Type B pancreatic cell (in vitro differentiated cells): Measurements from ENCODE around the gene PLD4. TPM values are rescaled to one million over a fixed set of nuclear protein-coding genes. Genes with fewer than 3 reads are reported as not detected.

Experiments used
- DNase-seq: peaks from one replicate; pipeline ENCODE4 v3.0.0; 2021; ENCODE audit warnings: mixed read lengths; ENCODE audit not compliant: unreplicated experiment; ENCODE audit errors: extremely low spot score
- H3K27ac Mint-ChIP-seq: 2 replicates; pipeline ENCODE4 v1.8.0; 2021; ENCODE audit warnings: mild to moderate bottlenecking, mixed read lengths
- H3K27me3 Mint-ChIP-seq: 2 replicates; pipeline ENCODE4 v1.8.0; 2021; ENCODE audit warnings: mixed read lengths
- H3K36me3 Mint-ChIP-seq: 2 replicates; pipeline ENCODE4 v1.8.0; 2021; ENCODE audit warnings: mixed read lengths
- H3K4me1 Mint-ChIP-seq: one replicate; pipeline ENCODE4 v1.8.0; 2021; ENCODE audit warnings: mixed read lengths; ENCODE audit not compliant: unreplicated experiment
- H3K4me3 Mint-ChIP-seq: 2 replicates; pipeline ENCODE4 v1.8.0; 2021; ENCODE audit warnings: mild to moderate bottlenecking, mixed read lengths
- H3K9me3 Mint-ChIP-seq: 2 replicates; pipeline ENCODE4 v1.8.0; 2021; ENCODE audit warnings: mixed read lengths
- total RNA-seq: library from RNA; stranded (reverse); gene quantifications from 2 replicates; pipeline ENCODE4 v1.2.1, GENCODE V29; 2021; ENCODE audit warnings: low replicate concordance
- TF ChIP-seq, protein P1 (sequence below): fragments of 200-600 bp; sonication (generic); conservative IDR thresholded peaks from 2 replicates; pipeline ENCODE4 v1.5.0; 2021; ENCODE audit warnings: antibody characterized with exemption, mild to moderate bottlenecking

Gene PLD4
- total RNA-seq, 1 donor from 2014 or later = 0.17 TPM

DNA sequence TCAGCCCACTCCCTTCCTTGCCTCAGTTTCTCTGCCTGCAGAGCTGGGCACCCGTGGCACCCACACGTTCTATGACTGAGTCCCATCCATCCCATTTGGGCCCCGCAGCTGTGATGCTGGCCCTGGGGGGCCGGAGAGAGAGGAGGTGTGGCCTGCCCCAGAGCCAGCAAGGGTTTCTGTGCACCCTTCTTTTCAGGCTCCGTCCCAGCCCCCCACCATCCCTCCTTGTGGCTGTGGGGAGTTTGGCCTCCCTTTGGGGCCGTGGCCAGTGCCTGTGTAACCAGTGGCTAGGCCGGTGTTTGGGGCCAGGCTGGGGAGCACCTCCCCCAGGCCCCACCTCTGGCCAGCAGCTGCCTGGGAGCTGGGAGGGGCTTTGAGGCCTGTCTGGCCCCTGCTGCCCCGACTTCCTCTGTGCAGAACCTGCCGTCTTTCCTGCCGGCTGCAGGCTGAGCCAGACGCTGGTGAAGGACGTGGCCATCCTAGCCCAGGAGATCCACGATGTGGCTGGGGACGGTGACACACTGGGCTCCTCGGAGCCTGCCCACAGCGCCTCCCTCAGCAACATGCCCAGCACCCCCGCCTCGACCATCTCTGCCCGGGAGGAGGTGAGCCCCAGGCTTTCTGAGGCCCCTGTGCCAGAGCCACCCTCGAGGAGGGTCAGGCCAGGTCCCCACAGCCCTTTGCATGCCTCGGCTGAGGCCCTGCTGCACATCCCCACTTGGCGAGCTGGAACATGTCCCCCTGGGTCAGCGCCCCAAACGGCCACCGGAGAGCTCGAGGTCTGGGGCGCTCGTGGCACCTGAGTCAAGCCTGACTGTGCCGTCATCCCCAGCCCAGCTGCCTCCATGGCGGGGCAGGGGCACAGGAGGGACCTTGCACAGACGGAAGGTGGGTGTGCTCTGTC, 31.9 kb upstream of the PLD4 start:
- no peak overlapping the region for H3K4me3 Mint-ChIP-seq
- no peaks in the 10 kb centered on the region for H3K27me3 Mint-ChIP-seq
- H3K36me3 Mint-ChIP-seq = no peaks in the 10 kb centered on the region
- no peak for DNase-seq
- TF ChIP-seq, protein P1, sequence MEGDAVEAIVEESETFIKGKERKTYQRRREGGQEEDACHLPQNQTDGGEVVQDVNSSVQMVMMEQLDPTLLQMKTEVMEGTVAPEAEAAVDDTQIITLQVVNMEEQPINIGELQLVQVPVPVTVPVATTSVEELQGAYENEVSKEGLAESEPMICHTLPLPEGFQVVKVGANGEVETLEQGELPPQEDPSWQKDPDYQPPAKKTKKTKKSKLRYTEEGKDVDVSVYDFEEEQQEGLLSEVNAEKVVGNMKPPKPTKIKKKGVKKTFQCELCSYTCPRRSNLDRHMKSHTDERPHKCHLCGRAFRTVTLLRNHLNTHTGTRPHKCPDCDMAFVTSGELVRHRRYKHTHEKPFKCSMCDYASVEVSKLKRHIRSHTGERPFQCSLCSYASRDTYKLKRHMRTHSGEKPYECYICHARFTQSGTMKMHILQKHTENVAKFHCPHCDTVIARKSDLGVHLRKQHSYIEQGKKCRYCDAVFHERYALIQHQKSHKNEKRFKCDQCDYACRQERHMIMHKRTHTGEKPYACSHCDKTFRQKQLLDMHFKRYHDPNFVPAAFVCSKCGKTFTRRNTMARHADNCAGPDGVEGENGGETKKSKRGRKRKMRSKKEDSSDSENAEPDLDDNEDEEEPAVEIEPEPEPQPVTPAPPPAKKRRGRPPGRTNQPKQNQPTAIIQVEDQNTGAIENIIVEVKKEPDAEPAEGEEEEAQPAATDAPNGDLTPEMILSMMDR = no peak
- H3K9me3 Mint-ChIP-seq = no peaks in the 10 kb centered on the region
- H3K27ac Mint-ChIP-seq = no peak overlapping the region
- peaks cover 6% of the 10 kb centered on the region for H3K4me1 Mint-ChIP-seq

DNA sequence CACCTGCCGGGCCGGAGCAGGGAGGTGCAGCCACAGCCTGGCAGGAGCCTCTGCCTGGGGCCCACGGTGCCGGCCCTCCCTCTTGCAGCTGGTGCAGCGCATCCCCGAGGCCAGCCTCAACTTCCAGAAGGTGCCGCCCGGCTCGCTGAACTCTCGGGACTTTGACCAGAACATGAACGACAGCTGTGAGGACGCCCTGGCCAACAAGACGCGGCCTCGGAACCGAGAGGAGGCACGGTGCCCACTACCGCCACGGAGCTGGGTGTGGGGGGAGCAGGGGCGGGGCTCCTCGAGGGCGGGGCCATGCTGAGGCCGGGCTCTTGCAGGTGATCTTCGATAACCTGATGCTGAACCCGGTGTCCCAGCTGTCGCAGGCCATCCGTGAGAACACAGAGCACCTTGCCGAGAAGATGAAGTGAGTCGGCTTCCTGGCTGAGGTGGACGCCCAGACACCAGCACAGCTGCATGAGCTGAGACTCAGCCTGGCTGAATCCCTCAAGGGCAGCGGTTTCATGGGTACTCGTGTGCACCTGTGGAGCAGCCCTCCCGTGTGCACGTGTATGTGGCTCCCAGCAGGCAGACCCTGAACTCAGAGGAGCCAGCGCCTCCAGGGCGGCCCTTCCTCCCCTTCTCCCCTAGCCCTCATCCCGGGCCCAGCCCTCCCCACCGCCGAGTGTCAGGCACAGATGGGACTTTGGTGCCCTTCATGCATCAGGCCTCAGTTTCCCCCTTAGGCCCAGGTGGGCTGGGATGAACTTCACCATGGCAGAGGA, 31.1 kb upstream of the PLD4 start:
- H3K36me3 Mint-ChIP-seq = no peaks in the 10 kb centered on the region
- peak; percentile 68 for DNase-seq
- H3K9me3 Mint-ChIP-seq = no peaks in the 10 kb centered on the region
- no peak overlapping the region for H3K27ac Mint-ChIP-seq
- peaks cover 6% of the 10 kb centered on the region for H3K4me1 Mint-ChIP-seq
- no peak overlapping the region for H3K4me3 Mint-ChIP-seq
- TF ChIP-seq, protein P1 = no peak
- H3K27me3 Mint-ChIP-seq = no peaks in the 10 kb centered on the region

DNA sequence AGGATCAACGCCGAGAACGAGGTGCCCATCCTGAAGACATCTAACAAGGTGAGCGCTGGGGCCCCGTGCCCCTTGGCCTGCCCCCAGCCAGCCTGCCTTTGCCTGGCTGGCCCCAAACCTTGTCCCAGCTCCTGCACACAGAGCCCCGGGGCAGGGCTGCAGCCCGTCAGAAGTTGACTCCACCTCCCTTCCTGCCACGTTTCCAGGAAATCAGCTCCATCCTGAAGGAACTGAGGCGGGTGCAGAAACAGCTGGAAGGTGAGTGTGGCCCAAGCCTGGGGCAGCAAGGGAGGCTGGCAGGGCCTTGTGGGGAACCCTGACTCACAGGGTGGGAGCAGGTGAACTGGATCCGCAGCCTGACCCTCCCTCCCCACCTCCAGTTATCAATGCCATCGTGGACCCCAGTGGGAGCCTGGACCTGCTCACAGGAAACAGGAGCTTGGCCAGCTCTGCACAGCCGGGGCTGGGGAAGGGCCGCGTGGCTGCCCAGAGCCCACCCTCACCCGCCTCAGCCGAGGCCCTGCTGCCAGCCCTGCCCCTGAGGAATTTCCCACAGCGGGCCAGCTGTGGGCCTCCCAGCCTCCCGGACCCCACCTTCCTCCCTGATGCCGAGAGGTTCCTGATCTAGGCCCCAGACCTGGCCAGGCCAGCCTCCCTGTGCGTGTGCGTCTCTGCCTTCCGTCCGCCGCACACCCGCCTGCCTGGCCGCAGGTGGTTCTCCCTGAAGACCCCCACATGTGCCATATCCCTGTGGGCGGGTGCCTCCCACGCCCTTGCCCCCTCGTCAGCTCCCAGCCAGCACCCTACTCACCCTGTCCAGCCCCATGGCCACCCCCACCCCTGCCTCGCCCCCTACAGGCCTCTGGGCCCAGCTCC, 30.1 kb upstream of the PLD4 start:
- Mint-ChIP-seq H3K27me3 (no peaks in the 10 kb centered on the region), H3K27ac (no peak overlapping the region), H3K36me3 (no peaks in the 10 kb centered on the region), H3K9me3 (no peaks in the 10 kb centered on the region), H3K4me3 (no peak overlapping the region), H3K4me1 (peaks cover 6% of the 10 kb centered on the region)
- TF ChIP-seq, protein P1 = no peak
- DNase-seq = no peak

DNA sequence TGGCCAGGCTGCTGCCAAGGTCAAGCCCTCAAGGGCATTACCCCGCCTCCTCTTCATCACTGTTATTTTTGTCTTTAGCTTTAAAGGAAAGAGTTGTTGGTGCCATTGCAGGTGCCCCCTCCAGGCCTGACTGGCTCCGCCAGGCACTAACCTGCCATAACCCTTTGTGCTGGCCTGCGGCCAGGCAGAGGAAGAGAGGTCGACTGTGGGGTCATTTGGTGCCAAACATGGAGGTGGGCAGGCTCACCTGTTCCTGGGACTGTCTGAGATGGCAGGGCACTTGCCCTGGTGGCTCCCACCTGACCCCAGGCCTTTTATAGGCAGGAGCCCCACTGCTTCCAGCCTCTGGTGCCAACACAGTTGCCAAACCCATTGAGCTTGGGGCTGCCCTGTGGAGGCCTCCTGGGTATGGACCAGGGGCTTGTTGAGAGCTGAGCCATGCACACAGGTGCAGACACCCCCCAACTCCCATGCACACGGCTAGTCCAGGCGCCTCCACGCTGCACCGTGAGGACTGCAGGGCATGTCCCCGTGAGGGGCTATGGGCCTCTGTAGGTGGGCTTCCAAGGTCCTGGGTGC, 29.4 kb upstream of the PLD4 start:
- H3K4me1 Mint-ChIP-seq = peaks cover 6% of the 10 kb centered on the region
- peaks cover 7% of the 10 kb centered on the region for H3K27me3 Mint-ChIP-seq
- no peak for DNase-seq
- TF ChIP-seq, protein P1 = no peak
- no peaks in the 10 kb centered on the region for H3K36me3 Mint-ChIP-seq
- no peak overlapping the region for H3K27ac Mint-ChIP-seq
- no peak overlapping the region for H3K4me3 Mint-ChIP-seq
- no peaks in the 10 kb centered on the region for H3K9me3 Mint-ChIP-seq
